Measurements from ENCODE around the gene BCL11A.

The BCL11A gene

GRCh38 chr2:60589104-60589503, 35.6 kb upstream of the BCL11A start:
- no peak for TF ChIP-seq CTCF (IDR thresholded peaks at IDR 0.05; ENCODE audit: low read depth, low read length)
- no peak for DNase-seq (ENCODE audit: extremely low read depth, low read depth)

- no peak for TF ChIP-seq CTCF (IDR thresholded peaks at IDR 0.05; ENCODE audit: low read depth, low read length)
- no peak for DNase-seq (ENCODE audit: extremely low read depth, low read depth)
These were observed 32.6 kb upstream of the BCL11A start for GRCh38 chr2:60586081-60586480.

DNA sequence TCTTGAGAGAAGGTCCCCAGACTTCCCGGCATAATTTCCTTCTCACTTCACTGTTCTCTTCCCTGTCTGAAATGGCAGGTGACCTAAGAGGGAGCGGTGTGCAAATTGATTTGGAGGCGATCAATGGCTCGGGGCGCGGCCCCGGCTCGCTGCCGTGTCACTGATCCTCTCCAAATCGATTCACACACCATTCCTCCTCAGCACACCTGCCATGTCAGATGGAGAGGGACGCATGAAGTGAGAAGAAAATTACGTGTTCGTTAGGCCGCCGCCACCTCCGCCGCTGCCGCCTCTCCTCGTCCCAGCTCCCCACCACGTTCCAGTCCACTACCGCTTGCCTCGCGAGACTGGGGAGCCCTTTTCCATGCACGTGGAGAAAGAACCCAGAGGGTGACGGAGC, 31.8 kb upstream of the BCL11A start:
- DNase-seq (ENCODE audit: extremely low read depth, low read depth): no peak
- TF ChIP-seq CTCF (IDR thresholded peaks at IDR 0.05; ENCODE audit: low read depth, low read length): no peak

DNA sequence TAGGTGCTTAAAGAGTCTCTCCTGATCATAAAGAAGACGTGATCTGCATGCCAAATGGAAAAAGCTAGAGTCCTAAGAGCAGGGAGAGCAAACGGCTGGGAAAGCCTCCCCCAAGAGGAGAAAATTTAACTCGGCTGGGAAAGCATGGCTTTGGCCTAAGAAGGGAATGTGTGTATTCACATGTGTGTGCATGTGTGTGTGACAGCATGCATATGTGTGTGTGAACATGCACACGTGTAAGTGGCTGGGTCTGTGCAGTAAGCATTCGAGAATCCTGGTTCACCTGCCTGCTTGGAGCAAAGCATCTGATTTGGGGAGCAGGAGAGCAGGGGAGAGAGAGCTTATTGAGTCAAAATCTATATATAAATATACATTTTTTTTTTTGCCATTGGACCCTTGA, 30.1 kb upstream of the BCL11A start:
- no peak for DNase-seq (ENCODE audit: extremely low read depth, low read depth)
- TF ChIP-seq CTCF (IDR thresholded peaks at IDR 0.05; ENCODE audit: low read depth, low read length): no peak

GRCh38 chr2:60581433-60582282, 28.2 kb upstream of the BCL11A start:
- peak; percentile 79 for TF ChIP-seq CTCF (IDR thresholded peaks at IDR 0.05; ENCODE audit: low read depth, low read length)
- DNase-seq (ENCODE audit: extremely low read depth, low read depth): no peak

GRCh38 chr2:60577682-60578283, 24.3 kb upstream of the BCL11A start:
- DNase-seq (ENCODE audit: extremely low read depth, low read depth): no peak
- TF ChIP-seq CTCF (IDR thresholded peaks at IDR 0.05; ENCODE audit: low read depth, low read length): no peak

DNA sequence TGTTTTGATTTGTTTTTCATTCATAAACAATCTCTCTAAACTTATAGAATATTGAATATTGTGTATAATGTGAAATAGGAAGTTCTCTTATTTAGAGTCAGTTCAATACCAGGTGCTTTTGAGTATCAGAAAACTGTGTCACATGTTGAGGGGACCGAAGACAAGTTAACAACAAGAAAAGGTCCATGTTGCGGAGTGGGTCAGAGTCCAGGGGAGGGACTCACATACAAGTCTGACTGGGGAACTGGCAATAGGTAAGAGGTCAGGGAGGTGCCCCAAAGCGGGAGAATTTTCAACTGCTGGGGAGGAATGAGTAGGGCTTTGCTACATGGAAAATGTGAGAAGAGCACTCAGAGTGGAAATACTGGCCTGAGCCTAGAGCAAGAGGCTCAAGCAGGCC, 19.8 kb upstream of the BCL11A start:
- no peak for DNase-seq (ENCODE audit: extremely low read depth, low read depth)
- no peak for TF ChIP-seq CTCF (IDR thresholded peaks at IDR 0.05; ENCODE audit: low read depth, low read length)
